GM12878 (cell line): ENCODE measurements around the gene TEKT3. TPM values are rescaled to one million over a fixed set of nuclear protein-coding genes. Genes with fewer than 3 reads are reported as not detected.

ENCODE experiments used
- ATAC-seq: fragments of 200-7000 bp; cut with Tn5 transposase; 3 replicates; pipeline ENCODE4 v1.9.1; 2020; ENCODE audit warnings: mild to moderate bottlenecking, moderate library complexity
- BruUV-seq: library from RNA; stranded (reverse); fragments of 400-500 nt; replicated peaks from 2 replicates; lab custom pipeline; 2021; lab: Mats Ljungman, UMichigan
- CTCF ChIA-PET: fragments of 300-600 bp; sonication (Branson Sonifier 250); formaldehyde crosslinking; extraction: SDS; loops from one replicate; lab custom pipeline; 2021; ENCODE audit warnings: inconsistent platforms; lab: Yijun Ruan, JAX
- POLR2A ChIA-PET: fragments of 350-600 bp; formaldehyde crosslinking; extraction: SDS; loops from one replicate; lab custom pipeline; 2021; ENCODE audit warnings: inconsistent platforms; lab: Charles Lee
- RAD21 ChIA-PET: fragments of 300-600 bp; sonication (Branson Sonifier 250); formaldehyde crosslinking; loops from one replicate; lab custom pipeline; 2023; ENCODE audit warnings: antibody characterized with exemption; ENCODE audit not compliant: unreplicated experiment; lab: Charles Lee
- SMC1A ChIA-PET: fragments of 300-600 bp; sonication (Branson Sonifier 250); formaldehyde crosslinking; loops from one replicate; lab custom pipeline; 2023; ENCODE audit not compliant: unreplicated experiment, uncharacterized antibody; lab: Charles Lee
- DNase-seq: peaks from one replicate; pipeline ENCODE4 v3.0.0-alpha.2; 2011; ENCODE audit warnings: low read depth, low spot score
- FAIRE-seq: peaks from 3 replicates; lab custom pipeline; 2011; peaks lifted over from hg19 to GRCh38; lab: Jason Lieb, UNC
- H2AFZ ChIP-seq: 2 replicates; pipeline ENCODE4 v1.6.0; 2011; ENCODE audit warnings: low read depth, low read length, control low read depth; ENCODE audit not compliant: control insufficient read depth
- H3K27ac ChIP-seq: 2 replicates; pipeline ENCODE4 v1.5.1; 2011; ENCODE audit warnings: control low read depth; ENCODE audit not compliant: control insufficient read depth, insufficient read depth
- H3K27me3 ChIP-seq, 2 experiments: replicated peaks in 1 of 2; 2 replicates each; pipeline versions ENCODE4 v1.6.0 to v1.6.1; 2011; ENCODE audit warnings: low read length in 1 of 2; ENCODE audit not compliant: control insufficient read depth in 2 of 2, insufficient read depth in 2 of 2
- H3K36me3 ChIP-seq, 2 experiments: 2 replicates each; pipeline ENCODE4 v1.5.1; 2011; ENCODE audit warnings: low read length in 1 of 2; ENCODE audit not compliant: control insufficient read depth in 2 of 2, insufficient read depth in 2 of 2
- H3K4me1 ChIP-seq: 2 replicates; pipeline ENCODE4 v1.6.1; 2011; ENCODE audit warnings: mild to moderate bottlenecking, low read length, moderate library complexity, mixed read lengths; ENCODE audit not compliant: control insufficient read depth, insufficient read depth
- H3K4me2 ChIP-seq: 2 replicates; pipeline ENCODE4 v1.6.0; 2011; ENCODE audit warnings: control low read depth; ENCODE audit not compliant: control insufficient read depth, insufficient read depth
- H3K4me3 ChIP-seq: fragments of 200-600 bp; sonication (generic); 2 replicates; pipeline ENCODE4 v1.5.1; 2016
- H3K79me2 ChIP-seq: 2 replicates; pipeline ENCODE4 v1.6.0; 2011; ENCODE audit warnings: low read length; ENCODE audit not compliant: control insufficient read depth, insufficient read depth
- H3K9ac ChIP-seq: 2 replicates; pipeline ENCODE4 v1.8.0; 2011; ENCODE audit warnings: low read length, control low read depth, mixed read lengths; ENCODE audit not compliant: control insufficient read depth, insufficient read depth
- H3K9me3 ChIP-seq: replicated peaks from 3 replicates; pipeline ENCODE4 v1.5.1; 2011; ENCODE audit warnings: mild to moderate bottlenecking, low read length; ENCODE audit not compliant: control insufficient read depth, insufficient read depth
- H4K20me1 ChIP-seq: 2 replicates; pipeline ENCODE4 v1.6.0; 2011; ENCODE audit not compliant: control insufficient read depth, insufficient read depth
- BMI1 ChIP-seq: fragments of 450-650 bp; IDR thresholded peaks from 2 replicates; pipeline ENCODE4 v1.6.1; 2016; ENCODE audit warnings: mild to moderate bottlenecking, moderate library complexity, borderline replicate concordance
- CREB1 ChIP-seq: IDR thresholded peaks from 2 replicates; pipeline ENCODE4 v1.6.1; 2012; ENCODE audit warnings: low read depth, mild to moderate bottlenecking, inconsistent platforms
- HDAC2 ChIP-seq: fragments of 200-600 bp; sonication (generic); IDR thresholded peaks from 2 replicates; pipeline ENCODE4 v1.6.1; 2017
- IKZF2 ChIP-seq, 2 experiments: fragments of 450-650 bp; IDR thresholded peaks; 2 replicates each; pipeline ENCODE4 v1.6.1; 2017; ENCODE audit warnings: mild to moderate bottlenecking in 2 of 2, moderate library complexity in 2 of 2
- MTA3 ChIP-seq: IDR thresholded peaks from 2 replicates; pipeline ENCODE4 v1.6.1; 2012; ENCODE audit warnings: low read length, inconsistent platforms, borderline replicate concordance
- NFYB ChIP-seq: IDR thresholded peaks from 2 replicates; pipeline ENCODE4 v1.6.1; 2011; ENCODE audit warnings: low read depth, mild to moderate bottlenecking, low read length, improper control_type of control experiment, moderate library complexity; ENCODE audit not compliant: insufficient read depth
- POLR2AphosphoS2 ChIP-seq: IDR thresholded peaks from 2 replicates; pipeline ENCODE4 v1.6.1; 2011; ENCODE audit warnings: low read depth, mild to moderate bottlenecking, low read length, improper control_type of control experiment, moderate library complexity
- WGBS: methylation state at CpG from one replicate; pipeline ENCODE4 v1.1.6; 2016; ENCODE audit warnings: low lambda C conversion rate; ENCODE audit not compliant: insufficient replicate concordance, insufficient coverage; ENCODE audit errors: missing lambda C conversion rate; 5-methylcytosine and 5-hydroxymethylcytosine counted together
- in situ Hi-C: fragments of 300-500 bp; cut with MboI; formaldehyde crosslinking; loops from 9 replicates; pipeline ENCODE4 v1.14.3; 2018; ENCODE audit warnings: mixed read lengths
- intact Hi-C: fragments of 100-400 bp; cut with micrococcal nuclease; formaldehyde crosslinking; loops from one replicate; pipeline ENCODE4 v1.14.2; 2022; ENCODE audit not compliant: unreplicated experiment
- polyA plus RNA-seq, 11 experiments: library from polyadenylated mRNA; depleted of rRNA in 4 of 11; unstranded in 6 of 11; stranded (reverse) in 5 of 11; fragments of >200 nt; fragmentation: Nextera tagmentation in 4 of 11; fragmentation: Illumina TruSeq in 1 of 11; extraction: Ambion mirVana in 4 of 11; extraction: Trizol in 1 of 11; gene quantifications; 1 replicate in 1 of 11; 2 replicates in 10 of 11; pipeline versions ENCODE4 v1.2.1 to v1.2.3, GENCODE V29; 2011 to 2016; ENCODE audit warnings: inconsistent platforms in 2 of 11, missing spikeins in 2 of 11, low read depth in 1 of 11
- total RNA-seq, 4 experiments: library from RNA; depleted of rRNA in 3 of 4; stranded (reverse); fragments of >200 nt in 3 of 4; fragmentation: Illumina TruSeq in 1 of 4; extraction: Trizol in 1 of 4; gene quantifications; 2 replicates each; pipeline versions ENCODE4 v1.2.1 to v1.2.3, GENCODE V29; 2013 to 2021
- TF ChIP-seq, protein P1 (sequence below): fragments of 450-650 bp; IDR thresholded peaks from 2 replicates; pipeline ENCODE4 v1.6.1; 2017; ENCODE audit warnings: low read depth, mild to moderate bottlenecking, moderate library complexity
- TF ChIP-seq, protein P2 (sequence below): IDR thresholded peaks from 2 replicates; pipeline ENCODE4 v1.6.1; 2011; ENCODE audit warnings: borderline replicate concordance, low read depth, mild to moderate bottlenecking, moderate library complexity, mixed read lengths, low read length; ENCODE audit not compliant: insufficient read depth; ENCODE audit errors: extremely low read length
- TF ChIP-seq, protein P3 (sequence below): fragments of 450-650 bp; formaldehyde crosslinking; IDR thresholded peaks from 2 replicates; pipeline ENCODE4 v1.4.0; 2020; ENCODE audit warnings: mild to moderate bottlenecking, moderate library complexity
- TF ChIP-seq, protein P4 (sequence below): fragments of 450-650 bp; IDR thresholded peaks from 2 replicates; pipeline ENCODE4 v1.6.1; 2017; ENCODE audit warnings: borderline replicate concordance

The TEKT3 gene
- total and polyA plus RNA-seq, 10 of the 15 experiments (the other 5 are each of a cell fraction or from before 2014, with no cell fraction given), result 0.15 TPM; not detected in 9

DNA sequence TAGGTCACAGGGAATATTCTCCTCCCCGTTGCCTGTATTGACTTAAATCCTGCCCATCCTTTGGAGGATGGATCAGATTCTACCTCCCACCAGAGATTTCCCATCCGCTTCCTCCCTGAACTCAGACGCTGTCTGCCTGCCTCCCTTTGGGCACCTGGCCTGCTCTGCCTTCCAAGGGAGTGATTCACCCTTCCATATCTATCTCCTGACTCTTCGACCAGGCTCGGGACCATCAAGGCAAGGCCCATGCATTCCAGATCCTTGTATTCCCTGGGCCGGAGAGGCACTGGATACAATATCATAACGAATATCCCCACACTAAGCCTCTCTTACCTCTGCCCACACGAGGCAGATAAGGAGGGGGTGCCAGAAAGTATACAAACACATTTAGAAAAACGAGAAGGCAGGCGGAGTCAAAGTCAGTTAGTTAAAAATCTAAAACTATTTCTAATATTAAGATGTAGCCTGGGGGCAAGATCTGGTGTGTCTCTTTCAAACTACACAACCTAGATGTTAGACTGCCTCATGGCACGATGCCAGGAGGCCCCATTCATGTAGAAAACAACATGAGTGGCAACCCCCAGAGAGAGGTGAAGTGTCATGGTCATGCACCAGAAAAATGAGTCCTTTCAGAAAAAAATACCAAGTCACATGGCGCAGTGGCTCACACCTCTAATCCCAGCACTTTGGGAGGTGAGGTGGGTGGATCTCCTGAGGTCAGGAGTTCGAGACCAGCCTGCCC is 85.5 kb downstream of the TEKT3 start:
- ATAC-seq (no peak), FAIRE-seq (no peak), DNase-seq (no peak)
- no TSS peak for BruUV-seq
- Histone ChIP-seq H3K27ac (no peak overlapping the region), H3K4me3 (no peak overlapping the region), H3K27me3 (no peaks in the 10 kb centered on the region; a peak in 2 of 4 replicates), H2AFZ (no peak overlapping the region), H4K20me1 (no peaks in the 10 kb centered on the region; the same call in 1 of the 2 replicates), H3K4me2 (no peak overlapping the region), H3K36me3 (no peaks in the 10 kb centered on the region), H3K4me1 (no peaks in the 10 kb centered on the region), H3K79me2 (no peaks in the 10 kb centered on the region), H3K9me3 (no peaks in the 10 kb centered on the region), H3K9ac (no peak overlapping the region)
- ChIA-PET SMC1A (interaction anchor here (1.1 kb wide), 1 partner anchor 247 kb away, joined by 5 read pairs; no protein-coding TSS in a partner anchor), POLR2A (no interaction called here), RAD21 (no interaction called here), CTCF (interaction anchor here (0.9 to 1.3 kb wide), 2 partner anchors 15 to 76 kb away, joined by 3 read pairs; no protein-coding TSS in a partner anchor)
- intact Hi-C loops, result no loop called here
- in situ Hi-C loops, result loop anchor here (5.0 to 25.0 kb wide), 2 partner anchors 246 to 731 kb away; partner anchors contain the start of genes TTC19 and ZSWIM7
- 14% methylated on average over 13 of the region's 13 CpGs for whole genome bisulfite sequencing
- TF ChIP-seq POLR2AphosphoS2, result no peak
- TF ChIP-seq, protein P1, sequence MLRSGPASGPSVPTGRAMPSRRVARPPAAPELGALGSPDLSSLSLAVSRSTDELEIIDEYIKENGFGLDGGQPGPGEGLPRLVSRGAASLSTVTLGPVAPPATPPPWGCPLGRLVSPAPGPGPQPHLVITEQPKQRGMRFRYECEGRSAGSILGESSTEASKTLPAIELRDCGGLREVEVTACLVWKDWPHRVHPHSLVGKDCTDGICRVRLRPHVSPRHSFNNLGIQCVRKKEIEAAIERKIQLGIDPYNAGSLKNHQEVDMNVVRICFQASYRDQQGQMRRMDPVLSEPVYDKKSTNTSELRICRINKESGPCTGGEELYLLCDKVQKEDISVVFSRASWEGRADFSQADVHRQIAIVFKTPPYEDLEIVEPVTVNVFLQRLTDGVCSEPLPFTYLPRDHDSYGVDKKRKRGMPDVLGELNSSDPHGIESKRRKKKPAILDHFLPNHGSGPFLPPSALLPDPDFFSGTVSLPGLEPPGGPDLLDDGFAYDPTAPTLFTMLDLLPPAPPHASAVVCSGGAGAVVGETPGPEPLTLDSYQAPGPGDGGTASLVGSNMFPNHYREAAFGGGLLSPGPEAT, result no peak
- TF ChIP-seq, protein P2, sequence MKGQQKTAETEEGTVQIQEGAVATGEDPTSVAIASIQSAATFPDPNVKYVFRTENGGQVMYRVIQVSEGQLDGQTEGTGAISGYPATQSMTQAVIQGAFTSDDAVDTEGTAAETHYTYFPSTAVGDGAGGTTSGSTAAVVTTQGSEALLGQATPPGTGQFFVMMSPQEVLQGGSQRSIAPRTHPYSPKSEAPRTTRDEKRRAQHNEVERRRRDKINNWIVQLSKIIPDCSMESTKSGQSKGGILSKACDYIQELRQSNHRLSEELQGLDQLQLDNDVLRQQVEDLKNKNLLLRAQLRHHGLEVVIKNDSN, result no peak
- TF ChIP-seq HDAC2, result no peak
- no peak for TF ChIP-seq BMI1
- TF ChIP-seq, protein P3, sequence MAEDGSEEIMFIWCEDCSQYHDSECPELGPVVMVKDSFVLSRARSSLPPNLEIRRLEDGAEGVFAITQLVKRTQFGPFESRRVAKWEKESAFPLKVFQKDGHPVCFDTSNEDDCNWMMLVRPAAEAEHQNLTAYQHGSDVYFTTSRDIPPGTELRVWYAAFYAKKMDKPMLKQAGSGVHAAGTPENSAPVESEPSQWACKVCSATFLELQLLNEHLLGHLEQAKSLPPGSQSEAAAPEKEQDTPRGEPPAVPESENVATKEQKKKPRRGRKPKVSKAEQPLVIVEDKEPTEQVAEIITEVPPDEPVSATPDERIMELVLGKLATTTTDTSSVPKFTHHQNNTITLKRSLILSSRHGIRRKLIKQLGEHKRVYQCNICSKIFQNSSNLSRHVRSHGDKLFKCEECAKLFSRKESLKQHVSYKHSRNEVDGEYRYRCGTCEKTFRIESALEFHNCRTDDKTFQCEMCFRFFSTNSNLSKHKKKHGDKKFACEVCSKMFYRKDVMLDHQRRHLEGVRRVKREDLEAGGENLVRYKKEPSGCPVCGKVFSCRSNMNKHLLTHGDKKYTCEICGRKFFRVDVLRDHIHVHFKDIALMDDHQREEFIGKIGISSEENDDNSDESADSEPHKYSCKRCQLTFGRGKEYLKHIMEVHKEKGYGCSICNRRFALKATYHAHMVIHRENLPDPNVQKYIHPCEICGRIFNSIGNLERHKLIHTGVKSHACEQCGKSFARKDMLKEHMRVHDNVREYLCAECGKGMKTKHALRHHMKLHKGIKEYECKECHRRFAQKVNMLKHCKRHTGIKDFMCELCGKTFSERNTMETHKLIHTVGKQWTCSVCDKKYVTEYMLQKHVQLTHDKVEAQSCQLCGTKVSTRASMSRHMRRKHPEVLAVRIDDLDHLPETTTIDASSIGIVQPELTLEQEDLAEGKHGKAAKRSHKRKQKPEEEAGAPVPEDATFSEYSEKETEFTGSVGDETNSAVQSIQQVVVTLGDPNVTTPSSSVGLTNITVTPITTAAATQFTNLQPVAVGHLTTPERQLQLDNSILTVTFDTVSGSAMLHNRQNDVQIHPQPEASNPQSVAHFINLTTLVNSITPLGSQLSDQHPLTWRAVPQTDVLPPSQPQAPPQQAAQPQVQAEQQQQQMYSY (CRISPR knock-in tag), result no peak
- TF ChIP-seq MTA3, result no peak
- TF ChIP-seq NFYB, result no peak
- no peak for TF ChIP-seq IKZF2 (IDR thresholded peaks at IDR 0.05)
- TF ChIP-seq CREB1, result no peak
- TF ChIP-seq, protein P4, sequence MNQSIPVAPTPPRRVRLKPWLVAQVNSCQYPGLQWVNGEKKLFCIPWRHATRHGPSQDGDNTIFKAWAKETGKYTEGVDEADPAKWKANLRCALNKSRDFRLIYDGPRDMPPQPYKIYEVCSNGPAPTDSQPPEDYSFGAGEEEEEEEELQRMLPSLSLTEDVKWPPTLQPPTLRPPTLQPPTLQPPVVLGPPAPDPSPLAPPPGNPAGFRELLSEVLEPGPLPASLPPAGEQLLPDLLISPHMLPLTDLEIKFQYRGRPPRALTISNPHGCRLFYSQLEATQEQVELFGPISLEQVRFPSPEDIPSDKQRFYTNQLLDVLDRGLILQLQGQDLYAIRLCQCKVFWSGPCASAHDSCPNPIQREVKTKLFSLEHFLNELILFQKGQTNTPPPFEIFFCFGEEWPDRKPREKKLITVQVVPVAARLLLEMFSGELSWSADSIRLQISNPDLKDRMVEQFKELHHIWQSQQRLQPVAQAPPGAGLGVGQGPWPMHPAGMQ, result no peak
